Tibial nerve (tissue), 4 donors: ENCODE data around the gene SUPT3H. TPM values are rescaled to one million over a fixed set of nuclear protein-coding genes. Genes with fewer than 3 reads are reported as not detected.

Source experiments
- DNase-seq, 2 donors: peaks; one replicate each; pipeline ENCODE4 v3.0.0-alpha.2; 2019; ENCODE audit warnings: low spot score in 2 of 2
- H3K27ac ChIP-seq, 4 donors: fragments of 200-600 bp; sonication (generic) in 3 of 4; one replicate each; pipeline ENCODE4 v1.5.1; 2017 to 2019; ENCODE audit warnings: mild to moderate bottlenecking in 1 of 4
- H3K27me3 ChIP-seq, 2 donors: fragments of 200-600 bp; sonication (generic) in 1 of 2; one replicate each; pipeline versions ENCODE4 v1.5.1 to v1.6.0; 2017 to 2019
- H3K36me3 ChIP-seq, 3 donors: fragments of 200-600 bp; sonication (generic); one replicate each; pipeline ENCODE4 v1.5.1; 2018 to 2019
- H3K4me1 ChIP-seq, 4 donors: fragments of 200-600 bp; sonication (generic) in 3 of 4; one replicate each; pipeline ENCODE4 v1.5.1; 2017 to 2019
- H3K4me3 ChIP-seq, 4 donors: fragments of 200-600 bp; sonication (generic) in 3 of 4; one replicate each; pipeline ENCODE4 v1.5.1; 2017 to 2019; ENCODE audit warnings: mild to moderate bottlenecking in 1 of 4, moderate library complexity in 1 of 4
- H3K9me3 ChIP-seq, 4 donors: fragments of 200-600 bp; sonication (generic) in 3 of 4; one replicate each; pipeline ENCODE4 v1.5.1; 2017 to 2019
- EP300 ChIP-seq, 2 donors: sonication (generic); formaldehyde crosslinking; IDR thresholded peaks; one replicate each; pipeline ENCODE4 v1.6.1; 2017; ENCODE audit warnings: antibody characterized with exemption in 2 of 2, mild to moderate bottlenecking in 1 of 2
- POLR2A ChIP-seq, 2 donors: fragments of 450-650 bp; IDR thresholded peaks; one replicate each; pipeline ENCODE4 v1.6.1; 2017; ENCODE audit warnings: antibody characterized with exemption in 2 of 2, mild to moderate bottlenecking in 2 of 2, moderate library complexity in 2 of 2
- WGBS, 2 donors: methylation state at CpG; one replicate each; pipeline ENCODE4 v1.1.5; 2018; 5-methylcytosine and 5-hydroxymethylcytosine counted together
- total RNA-seq, 4 donors: library from RNA; depleted of rRNA; stranded (reverse); fragments of >200 nt; gene quantifications; one replicate each; pipeline ENCODE4 v1.1.0, GENCODE V29; 2016
- TF ChIP-seq, protein P1 (sequence below), 5 experiments: fragments of 200-600 bp in 3 of 5; fragments of 450-650 bp in 2 of 5; sonication (generic) in 3 of 5; IDR thresholded peaks; one replicate each; pipeline ENCODE4 v1.5.1; 2016 to 2019; ENCODE audit warnings: antibody characterized with exemption in 5 of 5, mild to moderate bottlenecking in 3 of 5, moderate library complexity in 2 of 5

Gene SUPT3H
- total RNA-seq, 4 donors from 2014 or later = 6.6 to 16.5 (median 14.8) TPM

DNA sequence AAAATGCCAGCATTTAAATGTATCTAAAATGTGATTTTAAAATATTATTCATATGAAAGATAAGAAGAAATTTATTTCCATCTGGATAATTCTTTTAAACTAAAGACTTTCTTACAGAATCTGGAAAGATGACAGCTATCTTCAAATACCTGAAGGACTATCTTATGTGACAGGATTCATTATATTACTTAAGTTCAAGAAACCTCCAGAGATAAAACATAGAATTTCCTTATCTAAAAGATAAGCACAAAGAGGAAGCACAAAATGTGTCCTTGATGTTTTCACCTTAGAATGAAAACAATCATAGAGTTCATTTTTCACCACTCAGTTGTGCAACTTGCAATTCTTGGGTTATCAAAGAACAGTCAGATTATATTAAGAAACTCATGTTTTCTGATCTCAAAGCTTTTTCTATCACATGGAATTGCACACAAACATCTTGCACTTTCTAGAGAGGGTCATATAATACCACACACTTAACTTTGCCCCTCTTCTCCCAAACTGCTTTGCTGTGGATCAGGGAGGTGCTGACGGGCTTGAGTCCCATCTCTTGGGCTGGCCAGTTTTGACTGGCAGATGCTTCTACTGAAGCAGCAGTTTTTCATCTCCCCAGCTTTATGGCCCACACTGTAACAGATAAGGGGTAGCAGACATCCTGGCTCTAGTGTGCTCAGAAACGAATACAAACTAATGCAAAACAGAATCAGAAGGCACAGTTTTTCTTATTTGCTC lies 522.9 kb downstream of the SUPT3H start:
- H3K4me3 ChIP-seq = no peak overlapping the region
- H3K27me3 ChIP-seq = no peaks in the 10 kb centered on the region
- H3K4me1 ChIP-seq = peaks cover 0 to 34% (median 7%) of the 10 kb centered on the region in 4 donors
- H3K9me3 ChIP-seq = no peaks in the 10 kb centered on the region
- WGBS, 2 donors = 75 to 80% methylated on average over 2 of the region's 2 CpGs
- no peak overlapping the region for H3K27ac ChIP-seq
- DNase-seq = no peak
- no peaks in the 10 kb centered on the region for H3K36me3 ChIP-seq
- TF ChIP-seq POLR2A (IDR thresholded peaks at IDR 0.05) (no peak), EP300 (IDR thresholded peaks at IDR 0.05) (no peak)
- TF ChIP-seq, protein P1, sequence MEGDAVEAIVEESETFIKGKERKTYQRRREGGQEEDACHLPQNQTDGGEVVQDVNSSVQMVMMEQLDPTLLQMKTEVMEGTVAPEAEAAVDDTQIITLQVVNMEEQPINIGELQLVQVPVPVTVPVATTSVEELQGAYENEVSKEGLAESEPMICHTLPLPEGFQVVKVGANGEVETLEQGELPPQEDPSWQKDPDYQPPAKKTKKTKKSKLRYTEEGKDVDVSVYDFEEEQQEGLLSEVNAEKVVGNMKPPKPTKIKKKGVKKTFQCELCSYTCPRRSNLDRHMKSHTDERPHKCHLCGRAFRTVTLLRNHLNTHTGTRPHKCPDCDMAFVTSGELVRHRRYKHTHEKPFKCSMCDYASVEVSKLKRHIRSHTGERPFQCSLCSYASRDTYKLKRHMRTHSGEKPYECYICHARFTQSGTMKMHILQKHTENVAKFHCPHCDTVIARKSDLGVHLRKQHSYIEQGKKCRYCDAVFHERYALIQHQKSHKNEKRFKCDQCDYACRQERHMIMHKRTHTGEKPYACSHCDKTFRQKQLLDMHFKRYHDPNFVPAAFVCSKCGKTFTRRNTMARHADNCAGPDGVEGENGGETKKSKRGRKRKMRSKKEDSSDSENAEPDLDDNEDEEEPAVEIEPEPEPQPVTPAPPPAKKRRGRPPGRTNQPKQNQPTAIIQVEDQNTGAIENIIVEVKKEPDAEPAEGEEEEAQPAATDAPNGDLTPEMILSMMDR (IDR thresholded peaks at IDR 0.05) = no peak

DNA sequence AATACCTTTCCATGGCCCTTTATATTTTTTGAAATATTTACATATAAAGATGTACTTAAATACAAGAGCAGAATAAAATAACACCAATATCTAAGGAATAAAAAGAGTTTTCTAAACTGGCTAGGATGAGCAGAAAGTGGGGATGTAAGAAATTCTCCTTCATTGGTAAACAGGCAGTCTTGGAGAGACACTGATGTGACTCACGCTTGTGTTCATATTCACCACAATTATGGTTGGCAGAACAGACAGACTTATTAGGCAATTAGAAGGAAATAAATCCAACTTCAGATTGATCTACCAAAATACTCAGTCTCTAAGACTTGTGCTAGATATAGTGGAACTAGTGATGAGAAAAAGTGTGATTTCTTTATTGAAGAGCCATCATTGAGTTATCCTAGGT lies 526.6 kb downstream of the SUPT3H start:
- Histone ChIP-seq H3K36me3 (no peaks in the 10 kb centered on the region), H3K9me3 (no peaks in the 10 kb centered on the region), H3K27ac (peak overlapping the region in 2 of 4 donors; percentile 52 to 64), H3K27me3 (no peaks in the 10 kb centered on the region), H3K4me1 (peaks cover 0 to 25% (median 5%) of the 10 kb centered on the region in 4 donors), H3K4me3 (no peak overlapping the region)
- 81 to 88% methylated on average over 1 of the region's 1 CpG for WGBS, 2 donors
- TF ChIP-seq EP300 (IDR thresholded peaks at IDR 0.05) = peak in 1 of 2 donors; percentile 10
- TF ChIP-seq POLR2A (IDR thresholded peaks at IDR 0.05) = no peak
- TF ChIP-seq, protein P1 (IDR thresholded peaks at IDR 0.05) = no peak
- peak in 1 of 2 donors; percentile 23 for DNase-seq

DNA sequence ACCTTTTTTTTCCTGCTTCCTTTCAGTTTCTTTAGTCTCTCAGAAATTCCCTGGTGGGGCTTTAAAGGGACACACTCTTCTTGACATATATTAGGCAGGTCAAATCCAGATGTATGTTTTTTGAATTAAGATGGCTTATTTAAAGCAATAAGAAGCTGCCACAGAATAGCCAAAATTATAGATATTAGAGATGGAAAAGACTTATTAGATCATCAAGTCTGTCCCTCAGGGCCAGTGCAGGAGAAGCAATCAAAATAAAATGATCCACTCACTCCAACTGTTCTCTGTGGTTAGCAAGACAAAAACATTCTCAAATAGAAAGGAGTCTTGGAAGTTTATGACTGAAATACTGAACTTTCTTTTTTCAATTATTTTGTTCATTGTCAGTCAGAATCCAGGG lies 527.4 kb downstream of the SUPT3H start:
- H3K27me3 ChIP-seq = no peaks in the 10 kb centered on the region
- no peak overlapping the region for H3K4me3 ChIP-seq
- no peaks in the 10 kb centered on the region for H3K9me3 ChIP-seq
- H3K27ac ChIP-seq = peak overlapping the region in 2 of 4 donors; percentile 64
- TF ChIP-seq, protein P1 (IDR thresholded peaks at IDR 0.05) = no peak
- TF ChIP-seq POLR2A (IDR thresholded peaks at IDR 0.05) (no peak), EP300 (IDR thresholded peaks at IDR 0.05) (no peak)
- no peak for DNase-seq
- no peaks in the 10 kb centered on the region for H3K36me3 ChIP-seq
- H3K4me1 ChIP-seq = peaks cover 0 to 16% (median 2%) of the 10 kb centered on the region in 4 donors

DNA sequence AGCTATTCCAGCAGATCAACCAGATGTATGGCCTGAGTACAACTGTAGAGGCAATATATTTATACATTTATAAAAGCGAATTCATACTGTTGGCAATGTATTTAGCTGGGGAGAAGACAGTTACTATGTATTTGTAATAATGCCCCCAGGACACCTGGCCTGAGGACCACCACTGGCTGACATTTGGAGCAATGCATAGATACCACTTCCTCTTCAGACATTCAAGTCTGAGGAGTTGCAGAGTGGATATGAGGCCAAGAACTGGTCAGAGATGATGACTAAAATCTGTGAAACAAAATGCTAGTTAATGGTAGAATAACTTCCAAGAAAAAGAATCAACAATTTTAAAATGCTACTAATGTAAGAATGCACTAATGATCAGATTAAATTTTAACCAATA lies 527.9 kb downstream of the SUPT3H start:
- H3K27me3 ChIP-seq = no peaks in the 10 kb centered on the region
- TF ChIP-seq, protein P1 (IDR thresholded peaks at IDR 0.05) = no peak
- no peak for TF ChIP-seq POLR2A (IDR thresholded peaks at IDR 0.05)
- no peak for TF ChIP-seq EP300 (IDR thresholded peaks at IDR 0.05)
- H3K4me1 ChIP-seq = peaks cover 0 to 15% (median 2%) of the 10 kb centered on the region in 4 donors
- no peak for DNase-seq
- peak overlapping the region in 2 of 4 donors; percentile 64 for H3K27ac ChIP-seq
- no peaks in the 10 kb centered on the region for H3K9me3 ChIP-seq
- H3K36me3 ChIP-seq = no peaks in the 10 kb centered on the region
- 75 to 87% methylated on average over 1 of the region's 1 CpG for WGBS, 2 donors
- H3K4me3 ChIP-seq = no peak overlapping the region

DNA sequence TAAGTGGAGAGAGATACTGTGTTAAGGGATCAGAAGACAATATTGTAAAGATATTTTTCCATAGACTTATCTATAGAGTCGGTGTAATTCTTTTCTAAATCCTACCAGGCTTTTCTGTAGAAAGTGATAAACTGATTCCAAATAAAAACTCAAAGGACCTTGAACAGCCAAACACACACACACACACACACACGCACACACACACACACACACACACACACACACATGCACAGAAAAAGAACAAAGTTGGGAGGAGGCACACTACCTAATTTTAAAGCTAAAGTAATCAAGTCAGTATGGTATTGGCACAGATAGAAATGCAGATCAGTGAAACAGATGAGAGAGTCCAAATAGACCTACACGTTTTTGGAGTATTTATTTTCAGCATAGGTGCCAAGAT lies 534.0 kb downstream of the SUPT3H start:
- Histone ChIP-seq H3K4me3 (no peak overlapping the region), H3K27ac (no peak overlapping the region), H3K36me3 (no peaks in the 10 kb centered on the region), H3K9me3 (no peaks in the 10 kb centered on the region), H3K27me3 (no peaks in the 10 kb centered on the region), H3K4me1 (no peaks in the 10 kb centered on the region)
- WGBS, 2 donors = 63 to 67% methylated on average over 3 of the region's 3 CpGs
- no peak for DNase-seq
- TF ChIP-seq EP300 (IDR thresholded peaks at IDR 0.05) (no peak), POLR2A (IDR thresholded peaks at IDR 0.05) (no peak)
- TF ChIP-seq, protein P1 (IDR thresholded peaks at IDR 0.05) = no peak
